Endothelial cell of umbilical vein (primary cell): ENCODE data around the gene LACTBL1. TPM values are rescaled to one million over a fixed set of nuclear protein-coding genes. Genes with fewer than 3 reads are reported as not detected.
"Not testable (repeated sequence)": the region's sequence is repeated elsewhere in the genome, so short reads cannot be mapped to it uniquely, and the experiment has no call there.

Source experiments
- BruUV-seq: library from RNA; stranded (reverse); fragments of 400-500 nt; replicated peaks from 2 replicates; lab custom pipeline; 2021; lab: Mats Ljungman, UMichigan
- CTCF ChIA-PET: fragments of 300-600, 350-600 bp; sonication (Branson Sonifier 250); formaldehyde crosslinking; loops from one replicate; lab custom pipeline; 2021; ENCODE audit warnings: antibody characterized with exemption, inconsistent platforms; lab: Charles Lee
- POLR2A ChIA-PET: fragments of 300-600, 350-600 bp; sonication (Branson Sonifier 250); formaldehyde crosslinking; loops from one replicate; lab custom pipeline; 2021; ENCODE audit warnings: antibody characterized with exemption, inconsistent platforms; lab: Charles Lee
- DNase-seq: peaks from one replicate; pipeline ENCODE4 v3.0.0-alpha.2; 2011; ENCODE audit warnings: low read depth, low spot score
- FAIRE-seq: peaks from 2 replicates; lab custom pipeline; 2011; peaks lifted over from hg19 to GRCh38; lab: Jason Lieb, UNC
- H2AFZ ChIP-seq: 2 replicates; pipeline ENCODE4 v1.6.0; 2012; ENCODE audit warnings: low read depth, low read length, control low read depth, inconsistent platforms
- H3K27ac ChIP-seq: 2 replicates; pipeline ENCODE4 v1.5.1; 2011; ENCODE audit warnings: low read depth, mild to moderate bottlenecking, control low read depth, low read length, moderate library complexity; ENCODE audit not compliant: insufficient read depth
- H3K27me3 ChIP-seq, 2 experiments: 2 replicates each; pipeline versions ENCODE4 v1.6.0 to v1.6.1; 2011; ENCODE audit warnings: low read length in 2 of 2, mixed read lengths in 1 of 2; ENCODE audit not compliant: control insufficient read depth in 2 of 2, insufficient read depth in 2 of 2
- H3K36me3 ChIP-seq, 2 experiments: 2 replicates in 1 of 2; 3 replicates in 1 of 2; pipeline ENCODE4 v1.5.1; 2011; ENCODE audit warnings: low read length in 2 of 2, mild to moderate bottlenecking in 1 of 2, moderate library complexity in 1 of 2; ENCODE audit not compliant: control insufficient read depth in 2 of 2, insufficient read depth in 2 of 2; ENCODE audit errors: extremely low read depth in 1 of 2
- H3K4me1 ChIP-seq: 3 replicates; pipeline ENCODE4 v1.5.1; 2011; ENCODE audit warnings: mild to moderate bottlenecking, low read length; ENCODE audit not compliant: control insufficient read depth, insufficient read depth; ENCODE audit errors: extremely low read depth
- H3K4me2 ChIP-seq: 2 replicates; pipeline ENCODE4 v1.6.1; 2011; ENCODE audit warnings: low read length, control low read depth, mixed read lengths; ENCODE audit not compliant: insufficient read depth
- H3K4me3 ChIP-seq, 3 experiments: fragments of 200-600 bp in 1 of 3; sonication (generic), shearing (Covaris generic) in 1 of 3; replicated peaks in 1 of 3; 2 replicates each; pipeline ENCODE4 v1.5.1; 2011 to 2016; ENCODE audit warnings: control low read depth in 3 of 3, low read length in 3 of 3, mild to moderate bottlenecking in 2 of 3, inconsistent platforms in 1 of 3, low read depth in 1 of 3, moderate library complexity in 1 of 3; ENCODE audit not compliant: insufficient read depth in 1 of 3
- H3K79me2 ChIP-seq: 2 replicates; pipeline ENCODE4 v1.6.0; 2012; ENCODE audit warnings: low read length, inconsistent platforms; ENCODE audit not compliant: control insufficient read depth, insufficient read depth
- H3K9ac ChIP-seq: replicated peaks from 2 replicates; pipeline ENCODE3; 2011; ENCODE audit warnings: low read length, control low read depth; ENCODE audit not compliant: insufficient read depth; ENCODE audit errors: extremely low read depth
- H3K9me1 ChIP-seq: replicated peaks from 3 replicates; pipeline ENCODE4 v1.6.0; 2011; ENCODE audit warnings: mild to moderate bottlenecking, low read length; ENCODE audit not compliant: control insufficient read depth, insufficient read depth; ENCODE audit errors: extremely low read depth
- H3K9me3 ChIP-seq: replicated peaks from 2 replicates; pipeline ENCODE4 v1.5.1; 2012; ENCODE audit warnings: low read length, inconsistent platforms; ENCODE audit not compliant: control insufficient read depth, insufficient read depth
- H4K20me1 ChIP-seq: replicated peaks from 2 replicates; pipeline ENCODE3; 2011; ENCODE audit warnings: mild to moderate bottlenecking, low read length; ENCODE audit not compliant: control insufficient read depth, insufficient read depth; ENCODE audit errors: extremely low read depth
- CTCF ChIP-seq, 2 donors: IDR thresholded peaks; 1 replicate in 1 of 2; 2 replicates in 1 of 2; pipeline ENCODE4 v1.5.1; 2011; ENCODE audit warnings: low read length in 2 of 2, mild to moderate bottlenecking in 2 of 2, moderate library complexity in 2 of 2, control low read depth in 1 of 2, inconsistent platforms in 1 of 2, low read depth in 1 of 2; ENCODE audit not compliant: insufficient read depth in 1 of 2; ENCODE audit errors: extremely low read depth in 1 of 2
- EZH2 ChIP-seq: IDR thresholded peaks from 2 replicates; pipeline ENCODE4 v1.6.1; 2012; ENCODE audit warnings: borderline replicate concordance, low read depth, mild to moderate bottlenecking, moderate library complexity, low read length, inconsistent platforms; ENCODE audit not compliant: severe bottlenecking
- FOS ChIP-seq: IDR thresholded peaks from 2 replicates; pipeline ENCODE4 v1.6.1; 2011; ENCODE audit warnings: mild to moderate bottlenecking, low read length, moderate library complexity, borderline replicate concordance; ENCODE audit not compliant: insufficient read depth
- GATA2 ChIP-seq: IDR thresholded peaks from 2 replicates; pipeline ENCODE4 v1.7.0; 2011; ENCODE audit warnings: low read depth, mild to moderate bottlenecking, moderate library complexity, mixed read lengths, low read length; ENCODE audit not compliant: insufficient read length, insufficient read depth
- JUN ChIP-seq: IDR thresholded peaks from 2 replicates; pipeline ENCODE4 v1.6.1; 2011; ENCODE audit warnings: borderline replicate concordance, low read depth; ENCODE audit not compliant: insufficient read length, insufficient read depth
- MAX ChIP-seq: IDR thresholded peaks from 2 replicates; pipeline ENCODE4 v1.6.1; 2011; ENCODE audit not compliant: insufficient read depth, insufficient read length
- MYC ChIP-seq: IDR thresholded peaks from one replicate; pipeline ENCODE4 v1.6.1; 2011; ENCODE audit warnings: mild to moderate bottlenecking, low read depth, low read length
- POLR2A ChIP-seq: IDR thresholded peaks from 2 replicates; pipeline ENCODE4 v1.6.1; 2012; ENCODE audit warnings: low read depth, mild to moderate bottlenecking, control low read depth, low read length
- POLR2AphosphoS5 ChIP-seq: IDR thresholded peaks from 2 replicates; pipeline ENCODE4 v1.6.1; 2012; ENCODE audit warnings: low read depth, mild to moderate bottlenecking, control low read depth, low read length, moderate library complexity; ENCODE audit not compliant: insufficient read depth
- dilution Hi-C: fragments of 300-500 bp; cut with MboI; formaldehyde crosslinking; loops from one replicate; pipeline ENCODE4 v1.15.0; 2019; ENCODE audit warnings: low sequenced_read_pairs; ENCODE audit not compliant: extremely low pct_ligation_motif_present
- intact Hi-C: fragments of 100-400 bp; cut with micrococcal nuclease; formaldehyde crosslinking; loops from one replicate; pipeline ENCODE4 v1.10.0; 2022
- polyA plus RNA-seq, 4 experiments: library from polyadenylated mRNA; depleted of rRNA in 3 of 4; stranded (reverse) in 3 of 4; unstranded in 1 of 4; fragments of >200 nt; gene quantifications; 2 replicates each; pipeline versions ENCODE4 v1.2.1 to v1.2.3, GENCODE V29; 2011 to 2012; ENCODE audit warnings: missing spikeins in 1 of 4
- total RNA-seq: library from RNA; stranded (reverse); gene quantifications from 2 replicates; pipeline ENCODE4 v1.2.3, GENCODE V29; 2021

The LACTBL1 gene
- total and polyA plus RNA-seq, 2 donors (not counting 3 experiments of a cell fraction or from before 2014, with no cell fraction given) = not detected

GRCh38 chr1:22949822-22950331, 22.8 kb downstream of the LACTBL1 start:
- no peaks in the 10 kb centered on the region for H3K79me2 ChIP-seq
- no TSS peak for BruUV-seq
- no peak for FAIRE-seq
- no peak for DNase-seq
- H3K9me3 ChIP-seq = no peaks in the 10 kb centered on the region
- no peak overlapping the region for H3K9ac ChIP-seq
- H3K4me2 ChIP-seq = no peak overlapping the region
- TF ChIP-seq GATA2 = no peak
- no peak for TF ChIP-seq MAX
- TF ChIP-seq JUN = no peak
- no peak for TF ChIP-seq MYC
- TF ChIP-seq POLR2AphosphoS5 = no peak
- TF ChIP-seq CTCF (IDR thresholded peaks at IDR 0.05; ENCODE audit: extremely low read depth in 1 of 2, insufficient read depth in 1 of 2, low read depth in 1 of 2, low read length in 2 of 2) = no peak
- TF ChIP-seq EZH2 = no peak
- no peak for TF ChIP-seq FOS
- TF ChIP-seq POLR2A = no peak
- peaks cover 33 to 47% of the 10 kb centered on the region in 2 experiments for H3K27me3 ChIP-seq
- no peaks in the 10 kb centered on the region for H3K4me1 ChIP-seq
- dilution Hi-C loops (loop anchor here (25.0 kb wide), 1 partner anchor 288 kb away; the partner anchor contains the start of gene C1QB), intact Hi-C loops (no loop called here)
- no peak overlapping the region for H3K27ac ChIP-seq
- CTCF ChIA-PET = interaction anchor here (1.0 kb wide), 2 partner anchors 14 to 28 kb away, joined by 3 read pairs; no protein-coding TSS in a partner anchor
- no peak overlapping the region for H3K4me3 ChIP-seq
- POLR2A ChIA-PET = no interaction called here
- H3K9me1 ChIP-seq = no peaks in the 10 kb centered on the region
- no peaks in the 10 kb centered on the region for H3K36me3 ChIP-seq
- H2AFZ ChIP-seq = no peak overlapping the region
- no peaks in the 10 kb centered on the region for H4K20me1 ChIP-seq

GRCh38 chr1:22945171-22945570, 27.5 kb downstream of the LACTBL1 start:
- H3K9me3 ChIP-seq, H2AFZ ChIP-seq, DNase-seq, H4K20me1 ChIP-seq, H3K4me2 ChIP-seq, H3K9ac ChIP-seq, FAIRE-seq, H3K27ac ChIP-seq, dilution Hi-C loops, H3K4me3 ChIP-seq, H3K9me1 ChIP-seq, H3K4me1 ChIP-seq, intact Hi-C loops, BruUV-seq, H3K36me3 ChIP-seq, POLR2A ChIA-PET, H3K79me2 ChIP-seq: not testable (repeated sequence)
- H3K27me3 ChIP-seq = peaks cover 24 to 29% of the 10 kb centered on the region in 2 experiments
- CTCF ChIA-PET = interaction anchor here (1.3 to 2.3 kb wide), 2 partner anchors 12 to 529 kb away, joined by 3 to 7 read pairs; no protein-coding TSS in a partner anchor
